Sigmoid colon (tissue), 7 donors: ENCODE results near the gene INAFM2. TPM values are rescaled to one million over a fixed set of nuclear protein-coding genes. Genes with fewer than 3 reads are reported as not detected.

ENCODE experiments used
- DNase-seq: peaks from one replicate; pipeline ENCODE4 v3.0.0-alpha.2; 2019
- H3K27ac ChIP-seq, 4 donors: fragments of 200-600 bp; sonication (generic); one replicate each; pipeline ENCODE4 v1.5.1; 2016 to 2019; ENCODE audit warnings: mild to moderate bottlenecking in 1 of 4
- H3K27me3 ChIP-seq, 3 donors: fragments of 200-600 bp; sonication (generic); one replicate each; pipeline ENCODE4 v1.5.1; 2019; ENCODE audit warnings: mild to moderate bottlenecking in 1 of 3
- H3K36me3 ChIP-seq, 4 donors: fragments of 200-600 bp; sonication (generic); one replicate each; pipeline ENCODE4 v1.5.1; 2016 to 2019
- H3K4me1 ChIP-seq, 4 donors: fragments of 200-600 bp; sonication (generic); one replicate each; pipeline ENCODE4 v1.5.1; 2017 to 2019
- H3K4me3 ChIP-seq, 4 donors: fragments of 200-600 bp; sonication (generic); one replicate each; pipeline ENCODE4 v1.5.1; 2017 to 2019; ENCODE audit warnings: mild to moderate bottlenecking in 2 of 4, moderate library complexity in 1 of 4
- H3K9me3 ChIP-seq, 4 donors: fragments of 200-600 bp in 3 of 4; sonication (generic) in 3 of 4; one replicate each; pipeline versions ENCODE4 v1.5.1 to v1.6.1; 2013 to 2019
- EP300 ChIP-seq, 4 donors: sonication (generic); formaldehyde crosslinking; IDR thresholded peaks; one replicate each; pipeline ENCODE4 v1.6.1; 2017; ENCODE audit warnings: antibody characterized with exemption in 4 of 4
- POLR2A ChIP-seq, 2 donors: fragments of 450-650 bp; IDR thresholded peaks; one replicate each; pipeline ENCODE4 v1.6.1; 2016; ENCODE audit warnings: antibody characterized with exemption in 2 of 2, mild to moderate bottlenecking in 2 of 2, moderate library complexity in 2 of 2
- POLR2AphosphoS5 ChIP-seq, 4 donors: sonication (generic); formaldehyde crosslinking; IDR thresholded peaks; one replicate each; pipeline ENCODE4 v1.6.1; 2017; ENCODE audit warnings: antibody characterized with exemption in 4 of 4
- WGBS, 2 donors: extraction: QIAGEN DNeasy Blood & Tissue Kit; methylation state at CpG; one replicate each; pipeline ENCODE4 v1.1.7; 2013; 5-methylcytosine and 5-hydroxymethylcytosine counted together
- intact Hi-C: fragments of 100-400 bp; cut with DNase I; formaldehyde crosslinking; loops from one replicate; pipeline ENCODE4 v1.15.1; 2023
- polyA plus RNA-seq, 3 donors: library from polyadenylated mRNA; stranded (reverse); fragments of 200-250 nt; gene quantifications; one replicate each; pipeline ENCODE4 v1.2.3, GENCODE V29; 2013
- total RNA-seq, 4 donors: library from RNA; depleted of rRNA; stranded (reverse); fragments of >200 nt; gene quantifications; one replicate each; pipeline ENCODE4 v1.1.0, GENCODE V29; 2016
- TF ChIP-seq, protein P1 (sequence below), 4 experiments: fragments of 450-650 bp in 3 of 4; fragments of 200-600 bp in 1 of 4; IDR thresholded peaks; one replicate each; pipeline ENCODE4 v1.5.1; 2016 to 2019; ENCODE audit warnings: antibody characterized with exemption in 4 of 4, mild to moderate bottlenecking in 3 of 4, moderate library complexity in 2 of 4
- donor health status: healthy with polysubstance abuse.
- donor health status: Bipolar disorder and iron deficiency.
- donor health status: healthy.

INAFM2 gene
- total and polyA plus RNA-seq, 7 donors, result 6.6 to 63.1 (median 41.0) TPM

DNA sequence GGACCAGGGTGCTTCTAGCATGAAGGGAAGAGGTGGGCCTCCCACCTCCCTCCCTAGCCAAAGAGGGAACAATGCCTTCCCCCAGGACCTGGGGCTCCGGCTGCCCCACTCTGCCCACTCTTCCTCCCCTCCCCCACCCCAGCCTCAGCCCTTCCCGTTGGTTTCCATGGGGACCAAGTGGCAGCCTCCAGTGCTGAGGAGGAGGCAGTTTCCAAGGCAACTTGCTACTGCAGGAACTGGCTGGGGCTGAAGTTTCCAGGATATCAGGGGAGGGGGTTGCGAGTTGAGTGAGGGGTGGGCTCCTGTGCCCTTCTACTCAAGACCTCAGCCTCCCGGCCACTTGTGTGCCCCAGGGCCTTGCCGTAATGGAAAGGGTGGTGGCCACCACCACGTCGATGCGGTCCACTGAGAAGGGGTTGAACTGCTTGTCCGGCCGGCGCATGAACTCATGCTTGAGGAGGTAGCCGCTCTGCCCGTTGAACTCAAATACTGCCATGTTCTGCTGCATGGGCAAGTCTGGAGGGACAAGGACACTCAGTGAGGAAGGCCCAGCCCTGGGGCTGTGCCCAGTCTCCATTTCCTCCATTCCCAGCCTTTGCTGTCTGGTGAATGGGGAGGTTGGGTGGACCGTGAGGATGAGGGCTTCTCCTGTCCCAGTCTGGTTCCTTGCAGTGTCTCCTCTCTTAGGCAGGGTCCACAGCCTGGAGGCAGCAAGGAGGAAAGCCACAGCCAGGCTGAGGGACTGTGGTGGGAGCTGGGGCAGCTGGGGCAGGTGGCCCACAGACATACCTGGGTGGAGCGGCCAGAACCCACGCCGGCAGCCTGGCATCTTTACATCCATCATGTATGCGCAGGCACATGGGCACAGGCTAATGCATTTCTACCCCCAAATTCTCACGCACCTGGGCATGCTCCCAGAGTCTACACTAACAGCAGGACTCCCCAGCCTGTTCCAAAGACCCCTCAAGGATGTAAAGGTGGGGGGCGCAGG is 29.3 kb upstream of the INAFM2 start:
- Histone ChIP-seq H3K4me1 (peaks cover 0 to 31% (median 26%) of the 10 kb centered on the region in 4 donors), H3K27ac (no peak overlapping the region), H3K27me3 (peaks cover 0 to 2% (median 0%) of the 10 kb centered on the region in 3 donors), H3K4me3 (no peak overlapping the region), H3K36me3 (no peaks in the 10 kb centered on the region), H3K9me3 (no peaks in the 10 kb centered on the region)
- intact Hi-C loops, result no loop called here
- no peak for DNase-seq
- 92% methylated on average over 20 of the region's 20 CpGs for WGBS, 2 donors
- TF ChIP-seq POLR2A (IDR thresholded peaks at IDR 0.05) (no peak), EP300 (IDR thresholded peaks at IDR 0.05) (no peak), POLR2AphosphoS5 (IDR thresholded peaks at IDR 0.05) (no peak)
- TF ChIP-seq, protein P1, sequence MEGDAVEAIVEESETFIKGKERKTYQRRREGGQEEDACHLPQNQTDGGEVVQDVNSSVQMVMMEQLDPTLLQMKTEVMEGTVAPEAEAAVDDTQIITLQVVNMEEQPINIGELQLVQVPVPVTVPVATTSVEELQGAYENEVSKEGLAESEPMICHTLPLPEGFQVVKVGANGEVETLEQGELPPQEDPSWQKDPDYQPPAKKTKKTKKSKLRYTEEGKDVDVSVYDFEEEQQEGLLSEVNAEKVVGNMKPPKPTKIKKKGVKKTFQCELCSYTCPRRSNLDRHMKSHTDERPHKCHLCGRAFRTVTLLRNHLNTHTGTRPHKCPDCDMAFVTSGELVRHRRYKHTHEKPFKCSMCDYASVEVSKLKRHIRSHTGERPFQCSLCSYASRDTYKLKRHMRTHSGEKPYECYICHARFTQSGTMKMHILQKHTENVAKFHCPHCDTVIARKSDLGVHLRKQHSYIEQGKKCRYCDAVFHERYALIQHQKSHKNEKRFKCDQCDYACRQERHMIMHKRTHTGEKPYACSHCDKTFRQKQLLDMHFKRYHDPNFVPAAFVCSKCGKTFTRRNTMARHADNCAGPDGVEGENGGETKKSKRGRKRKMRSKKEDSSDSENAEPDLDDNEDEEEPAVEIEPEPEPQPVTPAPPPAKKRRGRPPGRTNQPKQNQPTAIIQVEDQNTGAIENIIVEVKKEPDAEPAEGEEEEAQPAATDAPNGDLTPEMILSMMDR (IDR thresholded peaks at IDR 0.05), result no peak

DNA sequence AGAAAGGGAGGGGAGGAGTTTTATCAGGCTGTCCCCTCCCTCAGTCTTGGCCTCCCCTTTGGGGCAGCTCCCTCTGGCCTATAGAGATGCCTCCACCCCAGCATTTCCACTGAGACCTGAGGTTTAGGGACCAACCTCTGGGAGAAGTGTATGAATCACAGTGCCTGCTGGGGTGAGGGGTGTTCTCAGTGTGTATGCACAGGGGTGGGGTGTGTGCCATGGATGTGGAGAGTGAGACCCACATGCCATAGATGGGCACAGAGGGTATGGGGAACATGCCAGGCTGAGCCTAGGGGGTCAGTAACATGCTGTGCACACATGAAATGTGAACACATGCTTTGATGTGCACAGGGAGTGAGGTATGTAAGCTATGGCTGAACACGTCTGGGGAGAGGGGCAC is 28.2 kb upstream of the INAFM2 start:
- no peak overlapping the region for H3K27ac ChIP-seq
- H3K27me3 ChIP-seq, result peaks cover 0 to 1% (median 0%) of the 10 kb centered on the region in 3 donors
- peak; percentile 56 for DNase-seq
- intact Hi-C loops, result no loop called here
- no peak overlapping the region for H3K4me3 ChIP-seq
- H3K9me3 ChIP-seq, result no peaks in the 10 kb centered on the region
- no peaks in the 10 kb centered on the region for H3K36me3 ChIP-seq
- WGBS, 2 donors, result 88 to 89% methylated on average over 1 of the region's 1 CpG
- TF ChIP-seq EP300 (IDR thresholded peaks at IDR 0.05), result no peak
- TF ChIP-seq, protein P1 (IDR thresholded peaks at IDR 0.05), result no peak
- H3K4me1 ChIP-seq, result peaks cover 0 to 30% (median 26%) of the 10 kb centered on the region in 4 donors

DNA sequence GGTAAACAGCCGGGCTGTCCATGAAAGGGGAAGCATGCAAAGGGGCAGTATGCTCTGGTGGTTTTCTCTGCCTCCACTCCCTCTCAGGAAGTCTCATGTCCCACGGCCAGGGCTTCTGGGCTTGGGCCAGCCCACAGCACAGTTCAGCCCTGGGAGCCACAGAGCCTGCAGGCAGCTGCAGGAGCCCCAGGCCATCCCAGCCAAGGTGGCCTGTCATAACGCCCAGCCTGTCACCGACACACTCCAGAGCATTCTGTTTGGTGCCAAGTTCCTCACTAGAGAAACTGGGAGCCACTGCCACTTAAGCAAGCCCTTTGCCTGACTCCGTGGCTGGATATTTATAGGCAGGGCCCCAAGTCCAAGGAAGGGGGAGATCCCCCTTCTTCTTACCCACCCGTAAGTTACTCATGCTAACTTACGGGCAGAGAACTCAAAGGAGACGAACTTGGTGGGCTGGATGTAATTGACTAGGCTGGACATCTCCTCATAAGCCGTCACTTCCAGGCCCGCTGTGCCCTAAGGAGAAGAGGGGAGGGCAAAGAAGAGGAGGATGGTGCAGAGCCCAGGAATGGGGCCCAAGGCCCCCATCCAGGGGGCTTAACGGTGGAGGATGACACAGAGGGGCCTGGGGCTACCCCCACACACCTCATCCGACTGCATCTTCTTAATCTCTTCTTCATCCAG is 27.5 kb upstream of the INAFM2 start:
- H3K27me3 ChIP-seq, result no peaks in the 10 kb centered on the region
- peaks cover 0 to 23% (median 20%) of the 10 kb centered on the region in 4 donors for H3K4me1 ChIP-seq
- H3K27ac ChIP-seq, result no peak overlapping the region
- 76 to 79% methylated on average over 12 of the region's 12 CpGs for WGBS, 2 donors
- H3K36me3 ChIP-seq, result no peaks in the 10 kb centered on the region
- no peak for TF ChIP-seq POLR2A (IDR thresholded peaks at IDR 0.05)
- TF ChIP-seq EP300 (IDR thresholded peaks at IDR 0.05), result no peak
- TF ChIP-seq POLR2AphosphoS5 (IDR thresholded peaks at IDR 0.05), result peak in 3 of 4 donors; percentile 32 to 71 (median 64)
- TF ChIP-seq, protein P1 (IDR thresholded peaks at IDR 0.05), result no peak
- H3K4me3 ChIP-seq, result no peak overlapping the region
- peak; percentile 74 for DNase-seq
- no peaks in the 10 kb centered on the region for H3K9me3 ChIP-seq
- intact Hi-C loops, result no loop called here

DNA sequence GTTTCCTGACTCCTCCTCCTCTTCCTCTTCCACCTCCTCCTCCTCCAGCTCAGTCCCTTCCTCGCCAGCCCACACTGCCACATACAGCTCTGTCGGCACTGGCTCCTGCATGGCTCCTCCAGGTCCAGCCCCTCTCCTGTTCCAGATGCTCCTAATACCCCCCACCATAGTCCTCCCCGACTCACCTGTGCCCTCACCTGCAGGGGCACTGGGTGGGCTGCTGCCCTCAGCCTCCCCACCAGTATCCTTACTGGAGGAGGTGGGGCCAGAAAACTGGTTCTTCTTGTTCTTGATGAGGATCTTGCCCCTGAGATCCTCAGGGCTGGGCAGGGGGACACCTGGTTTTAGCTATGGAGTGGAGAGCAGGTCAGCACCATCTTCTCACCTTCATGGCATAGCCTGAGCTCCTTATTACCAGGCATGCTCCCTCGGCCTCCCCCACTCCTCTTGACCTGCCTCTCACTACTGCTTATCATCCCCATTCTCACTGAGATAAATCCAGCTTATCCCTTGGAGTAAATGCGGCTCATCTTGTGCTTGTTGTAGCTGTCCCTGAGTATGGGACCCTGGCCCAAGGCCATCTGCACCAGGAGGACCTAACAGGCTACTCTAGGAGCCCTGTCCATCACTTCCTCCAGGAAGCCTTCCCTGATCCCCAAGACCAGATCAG is 26.8 kb upstream of the INAFM2 start:
- no peaks in the 10 kb centered on the region for H3K36me3 ChIP-seq
- no peak for DNase-seq
- no peaks in the 10 kb centered on the region for H3K9me3 ChIP-seq
- H3K27ac ChIP-seq, result no peak overlapping the region
- no peak for TF ChIP-seq EP300 (IDR thresholded peaks at IDR 0.05)
- no peak for TF ChIP-seq POLR2A (IDR thresholded peaks at IDR 0.05)
- no peak for TF ChIP-seq POLR2AphosphoS5 (IDR thresholded peaks at IDR 0.05)
- TF ChIP-seq, protein P1 (IDR thresholded peaks at IDR 0.05), result no peak
- H3K4me1 ChIP-seq, result peaks cover 0 to 16% (median 14%) of the 10 kb centered on the region in 4 donors
- no peaks in the 10 kb centered on the region for H3K27me3 ChIP-seq
- no peak overlapping the region for H3K4me3 ChIP-seq
- intact Hi-C loops, result no loop called here
- 72 to 83% methylated on average over 5 of the region's 5 CpGs for WGBS, 2 donors
